Caki2 (cell line): ENCODE data around the gene CATSPERZ. TPM values are rescaled to one million over a fixed set of nuclear protein-coding genes. Genes with fewer than 3 reads are reported as not detected.

Experiments used
- DNase-seq: peaks from one replicate; pipeline ENCODE4 v3.0.0-alpha.2; 2015; ENCODE audit warnings: low read depth
- in situ Hi-C: cut with HindIII; loops from 2 replicates; pipeline ENCODE4 v1.10.0; 2016; ENCODE audit warnings: low sequenced_read_pairs, low pct_unique_long_range_greater_than_20kb, mixed read lengths
- total RNA-seq: library from RNA; depleted of rRNA; stranded (reverse); fragments of >200 nt; shearing (Covaris generic); gene quantifications from 2 replicates; pipeline ENCODE4 v1.2.3, GENCODE V29; 2014; ENCODE audit warnings: low replicate concordance

CATSPERZ gene
- total RNA-seq, 1 experiment from 2014 or later = not detected

DNA sequence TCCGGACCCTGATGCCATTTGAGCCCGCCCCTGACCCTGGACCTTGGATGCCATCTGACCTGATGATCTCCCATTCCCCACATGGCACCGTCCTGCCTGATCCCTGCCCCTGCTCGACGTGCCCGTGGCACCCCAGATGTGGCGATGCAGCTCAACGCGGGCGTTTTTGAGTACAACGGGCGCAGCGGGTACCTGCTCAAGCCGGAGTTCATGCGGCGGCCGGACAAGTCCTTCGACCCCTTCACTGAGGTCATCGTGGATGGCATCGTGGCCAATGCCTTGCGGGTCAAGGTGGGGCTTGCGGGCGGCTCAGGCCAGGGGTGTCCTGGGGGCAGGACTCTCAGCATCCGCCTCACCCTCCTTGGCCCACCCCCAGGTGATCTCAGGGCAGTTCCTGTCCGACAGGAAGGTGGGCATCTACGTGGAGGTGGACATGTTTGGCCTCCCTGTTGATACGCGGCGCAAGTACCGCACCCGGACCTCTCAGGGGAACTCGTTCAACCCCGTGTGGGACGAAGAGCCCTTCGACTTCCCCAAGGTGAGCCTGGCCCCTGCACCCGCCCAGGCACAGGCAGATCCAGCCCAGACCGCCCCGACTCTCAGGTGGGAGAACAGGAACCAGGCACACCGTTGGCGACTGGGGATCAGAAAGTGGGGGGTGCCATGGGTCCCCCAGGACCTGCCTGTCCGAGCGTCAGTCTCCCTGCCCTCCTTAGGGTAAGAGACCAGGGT, 37.7 kb upstream of the CATSPERZ start:
- DNase-seq = no peak
- in situ Hi-C loops = no loop called here

DNA sequence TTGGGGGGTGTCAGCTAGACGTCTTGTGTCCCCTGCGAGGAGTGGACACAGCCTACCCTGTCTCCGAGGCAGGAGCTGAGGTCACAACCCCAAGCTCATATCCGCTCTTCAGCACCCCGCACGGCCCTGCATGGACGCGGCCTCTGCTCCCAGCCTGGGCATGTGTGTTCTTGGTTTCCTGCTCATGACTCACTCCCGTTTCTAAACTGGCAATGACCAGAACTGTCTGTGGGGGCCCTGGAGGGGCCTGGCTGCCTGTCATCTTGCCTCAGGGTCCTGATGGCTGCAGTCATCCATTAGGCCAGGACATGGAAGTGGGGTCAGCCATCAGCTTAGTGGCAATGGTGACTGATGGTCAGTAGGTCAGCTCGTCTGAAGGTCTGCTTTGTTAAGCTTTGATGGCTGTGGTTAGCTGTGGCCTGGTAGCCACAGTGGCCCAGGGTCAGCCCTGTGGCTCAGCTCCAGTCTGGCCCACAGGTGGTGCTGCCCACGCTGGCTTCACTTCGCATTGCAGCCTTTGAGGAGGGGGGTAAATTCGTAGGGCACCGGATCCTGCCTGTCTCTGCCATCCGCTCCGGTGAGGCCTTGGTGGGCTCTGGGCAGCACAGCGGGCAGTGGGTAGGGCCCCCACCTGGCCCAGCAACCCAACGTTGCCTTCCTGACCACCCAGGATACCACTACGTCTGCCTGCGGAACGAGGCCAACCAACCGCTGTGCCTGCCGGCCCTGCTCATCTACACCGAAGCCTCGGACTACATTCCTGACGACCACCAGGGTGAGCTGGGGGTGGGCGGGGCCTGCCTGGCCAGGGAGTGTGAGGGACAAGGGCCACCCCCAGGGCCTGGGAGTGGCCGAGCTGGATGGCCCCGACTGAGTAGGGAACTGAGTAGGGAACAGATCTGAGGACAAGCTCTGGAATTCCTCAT, 36.9 kb upstream of the CATSPERZ start:
- no peak for DNase-seq
- in situ Hi-C loops = no loop called here

DNA sequence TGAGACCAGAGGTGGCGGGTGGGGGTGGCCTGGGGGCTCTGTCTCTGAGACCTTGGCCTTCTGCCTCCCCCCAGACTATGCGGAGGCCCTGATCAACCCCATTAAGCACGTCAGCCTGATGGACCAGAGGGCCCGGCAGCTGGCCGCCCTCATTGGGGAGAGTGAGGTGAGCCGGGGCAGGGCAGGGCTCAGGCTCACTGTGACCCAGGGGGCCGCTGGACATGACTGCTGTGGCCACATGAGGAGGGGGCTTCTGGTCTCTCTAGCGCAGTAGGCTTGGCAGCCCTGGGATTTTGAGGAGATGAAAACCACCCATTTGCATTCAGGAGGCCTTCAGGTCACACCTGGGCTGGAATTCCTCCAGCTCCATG, 36.2 kb upstream of the CATSPERZ start:
- in situ Hi-C loops = no loop called here

DNA sequence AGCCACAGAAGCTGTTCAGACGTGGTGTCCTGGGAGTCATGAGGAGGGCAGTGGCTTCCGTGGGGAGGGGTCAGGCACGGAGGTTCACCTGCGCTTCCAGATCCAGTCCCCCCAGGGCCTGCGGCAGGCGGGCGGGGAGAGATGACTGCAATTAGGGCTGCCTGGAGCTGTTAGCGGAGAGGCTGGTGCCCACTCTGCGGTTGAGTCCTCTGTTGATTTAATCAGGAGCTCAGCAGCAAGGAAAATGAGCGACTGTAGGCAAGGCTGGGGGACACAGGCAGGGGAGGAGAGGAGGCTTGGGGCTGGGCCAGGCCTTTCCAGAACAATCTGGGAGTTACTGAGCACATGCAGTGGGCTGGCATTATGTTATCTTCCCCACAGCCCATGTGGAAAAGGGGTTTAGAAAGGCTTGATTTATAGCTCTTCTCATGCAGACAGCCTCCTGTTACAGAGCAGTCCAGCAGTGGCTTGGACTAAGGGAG, 35.7 kb upstream of the CATSPERZ start:
- in situ Hi-C loops = no loop called here

More for the DNA sequence above, 36.2 kb upstream of the CATSPERZ start:
- no peak for DNase-seq

DNA sequence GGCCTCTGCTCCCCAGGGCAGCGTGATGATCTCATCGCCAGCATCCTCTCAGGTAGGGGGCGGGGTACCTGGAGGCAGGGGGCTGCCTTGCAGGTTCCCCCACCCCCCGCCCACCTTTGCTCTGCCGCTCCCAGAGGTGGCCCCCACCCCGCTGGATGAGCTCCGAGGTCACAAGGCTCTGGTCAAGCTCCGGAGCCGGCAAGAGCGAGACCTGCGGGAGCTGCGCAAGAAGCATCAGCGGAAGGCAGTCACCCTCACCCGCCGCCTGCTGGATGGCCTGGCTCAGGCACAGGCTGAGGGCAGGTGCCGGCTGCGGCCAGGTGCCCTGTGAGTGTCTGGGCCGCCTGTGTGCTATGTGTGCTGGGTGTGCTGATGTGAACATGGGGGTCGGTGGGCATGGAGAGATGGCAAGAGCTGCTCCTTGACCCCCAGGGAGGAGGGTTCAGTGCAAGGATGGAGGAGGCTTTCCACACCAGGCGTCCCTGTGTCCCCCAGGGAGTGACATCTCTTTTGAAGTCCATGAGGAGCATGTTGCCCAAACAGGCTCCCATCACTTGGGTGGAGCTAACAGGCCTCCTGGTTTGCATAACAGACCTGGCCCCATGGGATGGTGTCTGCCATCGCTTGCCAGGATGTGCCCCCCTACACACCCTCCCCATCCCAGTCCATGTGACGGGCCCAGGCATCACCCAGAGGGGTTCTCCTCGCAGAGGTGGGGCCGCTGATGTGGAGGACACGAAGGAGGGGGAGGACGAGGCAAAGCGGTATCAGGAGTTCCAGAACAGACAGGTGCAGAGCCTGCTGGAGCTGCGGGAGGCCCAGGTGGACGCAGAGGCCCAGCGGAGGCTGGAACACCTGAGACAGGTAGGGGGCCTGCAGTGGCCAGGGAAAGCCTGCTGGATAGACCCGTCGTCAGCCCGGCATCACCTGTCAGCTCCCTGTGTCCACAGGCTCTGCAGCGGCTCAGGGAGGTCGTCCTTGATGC, 34.7 kb upstream of the CATSPERZ start:
- no peak for DNase-seq
- in situ Hi-C loops = no loop called here

More for the DNA sequence above, 35.7 kb upstream of the CATSPERZ start:
- no peak for DNase-seq

DNA sequence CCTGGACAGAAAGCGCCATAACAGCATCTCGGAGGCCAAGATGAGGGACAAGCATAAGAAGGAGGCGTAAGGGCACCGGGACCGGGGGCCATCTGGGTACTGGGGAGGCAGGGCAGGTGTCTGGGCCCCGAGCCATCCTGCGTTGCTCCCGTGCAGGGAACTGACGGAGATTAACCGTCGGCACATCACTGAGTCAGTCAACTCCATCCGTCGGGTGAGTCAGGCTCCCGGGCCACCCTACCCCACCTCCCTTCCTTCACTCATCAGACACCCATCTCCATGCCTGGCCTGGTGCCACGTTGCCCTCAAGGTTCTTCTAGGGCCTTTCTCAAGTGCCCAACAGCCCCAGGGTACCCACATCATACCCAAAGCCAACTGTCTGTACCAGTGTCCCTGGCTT, 33.8 kb upstream of the CATSPERZ start:
- DNase-seq = no peak
- in situ Hi-C loops = no loop called here

DNA sequence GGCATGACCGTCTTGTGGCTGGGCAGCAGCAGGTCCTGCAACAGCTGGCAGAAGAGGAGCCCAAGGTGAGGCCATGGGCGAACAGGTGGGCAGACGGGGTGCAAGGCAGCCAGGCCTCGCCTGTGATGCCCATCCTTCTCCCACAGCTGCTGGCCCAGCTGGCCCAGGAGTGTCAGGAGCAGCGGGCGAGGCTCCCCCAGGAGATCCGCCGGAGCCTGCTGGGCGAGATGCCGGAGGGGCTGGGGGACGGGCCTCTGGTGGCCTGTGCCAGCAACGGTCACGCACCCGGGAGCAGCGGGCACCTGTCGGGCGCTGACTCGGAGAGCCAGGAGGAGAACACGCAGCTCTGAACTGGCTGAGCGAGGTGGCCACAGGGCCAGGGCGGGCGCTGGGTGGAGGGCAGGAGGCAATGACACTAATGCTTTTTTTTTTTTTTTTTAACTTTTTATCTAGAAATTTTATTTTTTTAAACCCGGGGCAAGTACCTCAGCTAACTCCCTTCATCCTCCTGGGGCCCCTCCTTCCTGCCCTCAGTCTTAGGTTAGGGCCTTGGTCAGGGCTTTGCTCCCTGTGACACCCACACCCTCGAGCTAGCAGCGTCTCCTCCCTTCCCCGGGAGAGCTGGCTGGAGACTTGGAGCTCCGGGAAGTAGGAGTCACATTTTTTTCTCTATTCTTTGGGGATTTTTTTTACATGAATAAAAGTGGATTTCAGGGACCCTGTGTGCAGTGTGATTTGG, 32.8 kb upstream of the CATSPERZ start:
- in situ Hi-C loops = no loop called here
- DNase-seq = no peak

DNA sequence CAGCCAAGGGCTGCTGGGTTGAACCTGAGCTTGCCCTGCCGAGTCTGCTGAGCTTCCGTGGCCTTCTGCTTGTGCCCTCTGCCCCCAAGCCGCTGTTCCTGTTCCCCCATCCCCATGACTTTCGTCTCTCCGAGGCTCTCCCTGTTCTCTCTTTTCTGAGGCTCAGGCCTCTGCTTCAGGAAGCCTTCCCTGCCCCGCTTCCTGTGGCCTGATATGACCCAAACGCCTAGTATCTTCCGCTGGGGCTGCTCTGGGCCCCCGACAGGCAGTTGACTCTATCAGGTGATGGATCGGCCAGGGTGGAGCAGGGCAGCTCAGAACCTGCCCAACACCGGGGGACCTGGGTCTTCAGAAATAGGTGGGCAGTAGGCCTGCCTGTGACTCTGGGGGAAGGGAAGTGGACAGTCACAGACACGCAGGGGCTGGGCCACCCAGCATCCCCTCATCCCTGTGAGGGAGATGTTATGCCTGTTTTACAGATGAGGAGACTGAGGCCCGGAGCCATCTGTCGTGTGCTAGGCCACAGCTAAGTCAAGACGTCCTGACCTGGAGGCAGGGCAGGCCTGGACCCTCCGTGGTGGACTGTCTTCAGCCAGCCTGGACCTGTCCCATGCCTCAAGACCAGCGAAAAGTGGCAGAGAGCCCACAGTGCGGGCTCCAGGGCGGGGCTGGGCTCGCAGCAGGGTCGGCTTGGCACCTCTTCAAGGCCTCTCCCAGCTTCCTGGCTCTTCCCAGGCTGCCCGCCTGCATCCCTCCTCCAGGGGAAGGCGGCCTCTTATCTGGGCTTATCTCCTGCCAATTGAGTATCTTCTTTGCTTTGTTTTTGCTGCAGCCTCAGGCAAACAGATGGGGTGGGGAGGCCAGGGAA, 31.9 kb upstream of the CATSPERZ start:
- peak; percentile 44 for DNase-seq
- in situ Hi-C loops = no loop called here

DNA sequence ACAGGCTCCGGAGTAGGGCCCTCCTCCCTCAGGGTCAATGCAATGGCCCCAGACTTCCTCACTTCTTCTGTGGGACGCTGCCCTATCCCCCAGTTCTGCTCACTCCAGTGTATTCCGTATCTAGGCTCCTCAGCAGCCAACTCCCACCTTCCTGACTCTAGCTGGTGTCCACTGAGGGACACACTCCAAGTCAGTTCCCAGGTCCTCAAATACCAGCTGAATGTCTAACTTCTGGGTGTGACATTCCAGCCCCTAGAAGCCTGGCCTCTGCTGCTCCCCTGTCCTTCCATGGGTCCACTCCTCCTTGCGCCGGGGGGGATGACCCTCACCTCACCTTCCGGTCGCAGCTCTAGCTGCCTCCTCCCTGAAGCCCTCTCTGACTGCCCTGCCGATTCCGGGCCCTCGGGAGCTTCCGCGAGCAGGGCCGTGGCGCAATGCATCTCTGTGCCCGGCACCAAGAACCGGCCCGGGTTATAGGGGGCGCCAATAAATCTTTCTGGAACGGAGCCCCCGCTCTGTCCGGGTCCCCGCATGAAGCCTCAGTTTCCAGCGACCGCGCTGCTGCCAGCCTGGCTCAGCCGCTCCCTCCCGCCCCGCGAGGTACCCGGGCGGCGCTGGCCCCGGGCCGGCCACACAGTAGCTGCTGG, 31.1 kb upstream of the CATSPERZ start:
- in situ Hi-C loops = no loop called here
- peak; percentile 50 for DNase-seq

DNA sequence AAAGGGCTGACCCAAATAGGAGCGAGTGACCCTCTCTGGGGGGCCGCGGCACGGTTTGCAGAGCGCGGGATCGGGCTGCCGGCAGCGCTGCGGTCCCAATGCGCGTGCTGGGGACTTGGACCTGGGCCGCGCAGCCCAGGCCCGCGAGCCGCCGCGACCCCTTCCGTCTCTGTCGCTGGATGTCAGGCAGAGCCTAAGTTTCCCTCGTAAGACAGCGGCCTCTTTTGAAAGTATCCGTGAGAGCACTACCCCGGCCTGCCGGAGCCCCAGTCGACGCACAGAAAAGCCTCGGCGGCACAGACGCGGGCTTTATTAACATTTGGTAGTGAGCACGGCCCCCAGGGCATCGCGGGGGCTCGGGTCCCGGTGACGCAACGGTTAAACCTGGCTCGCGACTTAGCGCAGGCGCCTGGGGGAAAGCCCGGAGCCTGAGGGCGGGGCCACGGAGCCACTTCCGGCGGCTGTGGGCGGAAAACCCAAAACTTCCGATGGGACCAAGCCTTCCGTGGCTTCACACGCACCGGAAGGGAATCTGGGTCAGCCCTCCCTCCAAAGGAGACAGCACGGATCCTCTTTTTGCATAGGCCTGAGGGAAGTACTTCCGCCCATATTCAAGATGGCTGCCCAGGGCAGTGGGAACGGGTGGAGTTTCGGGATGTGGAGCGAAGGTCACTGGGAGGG, 30.5 kb upstream of the CATSPERZ start:
- in situ Hi-C loops = no loop called here
- peak; percentile 99 for DNase-seq

DNA sequence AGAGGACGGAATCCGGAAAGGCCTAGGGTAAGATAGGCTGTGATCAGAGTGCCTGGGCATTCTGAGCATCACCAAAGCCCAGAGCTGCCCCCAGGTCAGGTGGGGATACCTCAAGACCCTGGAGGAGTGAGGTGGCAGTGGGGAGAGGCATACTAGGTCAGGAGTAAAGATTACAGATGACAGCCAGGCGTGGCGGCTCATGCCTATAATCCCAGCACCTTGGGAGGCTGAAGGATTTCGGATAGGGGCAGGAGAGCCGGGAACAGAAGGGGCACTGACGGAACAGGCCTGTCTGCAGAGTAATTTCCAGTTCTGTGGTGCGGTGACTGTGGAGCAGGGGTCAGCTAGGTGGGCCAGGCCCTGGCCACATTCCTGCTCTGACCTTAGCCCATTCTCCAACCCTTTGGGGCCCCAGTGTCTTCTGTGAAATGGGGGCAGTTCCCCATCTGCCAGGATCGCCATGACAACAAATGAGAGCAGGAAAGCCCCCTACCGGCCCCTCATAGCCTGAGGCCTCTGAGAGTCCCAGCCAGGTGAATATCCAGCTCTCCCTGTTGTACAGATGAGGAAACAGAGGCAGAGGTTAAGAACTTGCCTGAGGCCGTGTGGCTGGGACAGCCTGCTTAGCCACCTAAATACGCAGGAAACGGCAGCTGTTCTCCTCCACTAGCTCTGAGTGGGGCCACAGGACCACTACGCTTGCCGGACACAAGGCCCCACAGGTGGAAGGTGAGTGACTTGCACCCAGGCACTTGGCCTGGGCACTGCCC, 24.9 kb upstream of the CATSPERZ start:
- DNase-seq = no peak
- in situ Hi-C loops = no loop called here

DNA sequence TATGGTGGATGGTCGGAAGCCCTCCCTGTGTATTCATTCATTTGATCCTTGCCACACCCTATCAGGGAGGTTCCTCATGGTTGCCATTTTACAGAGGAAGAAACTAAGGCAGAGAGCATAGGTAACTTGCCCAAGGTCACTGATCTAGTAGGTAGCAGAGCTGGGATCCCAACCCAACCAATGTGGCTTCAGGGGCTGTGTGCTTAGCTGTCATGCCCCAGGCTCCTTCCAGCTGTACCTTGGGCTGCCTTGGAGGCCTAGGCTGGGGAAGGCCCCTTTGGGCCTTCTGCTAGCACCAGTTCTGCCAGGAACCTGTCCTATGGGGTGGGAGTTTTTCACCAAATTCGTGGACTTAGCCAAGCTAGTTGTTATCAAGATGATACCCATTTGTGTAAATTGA, 24.3 kb upstream of the CATSPERZ start:
- in situ Hi-C loops = no loop called here
- no peak for DNase-seq

DNA sequence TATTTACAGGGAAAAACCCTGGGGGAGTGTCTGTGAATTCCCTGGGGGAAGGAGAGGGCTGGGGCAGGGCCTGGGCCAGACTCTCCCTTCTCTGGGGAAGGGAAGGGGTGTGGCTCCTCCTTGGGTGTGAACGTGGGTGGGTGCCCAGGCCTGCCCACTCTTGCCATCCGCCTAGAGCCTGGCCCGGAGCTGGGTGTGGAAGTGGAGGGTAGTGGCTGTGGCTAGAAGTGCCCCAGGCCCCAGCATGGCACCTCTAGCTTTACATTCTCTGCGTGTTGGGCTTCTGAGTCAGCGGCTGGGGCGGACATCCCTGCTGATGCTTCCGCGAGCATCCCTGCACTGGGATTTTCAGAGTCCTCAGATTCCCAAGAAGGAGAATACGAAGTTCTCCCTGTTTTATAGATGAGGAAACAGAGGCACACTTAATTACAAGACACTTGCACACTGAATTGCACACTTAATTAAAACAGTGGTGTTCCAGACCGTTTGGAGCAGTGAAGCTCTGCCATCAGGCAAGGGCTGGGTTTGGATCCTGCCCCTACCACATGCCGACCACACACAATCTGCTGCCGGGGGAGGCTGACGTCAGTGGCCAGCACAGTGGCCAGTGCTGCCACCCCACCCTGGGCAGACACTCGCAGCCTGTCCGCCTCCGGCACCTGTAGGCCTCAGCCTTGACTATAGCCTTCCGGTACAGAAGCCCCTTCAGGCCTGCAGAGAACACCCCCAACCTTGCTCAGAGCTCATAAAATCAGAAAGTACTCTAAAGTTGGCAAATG, 23.3 kb upstream of the CATSPERZ start:
- DNase-seq = no peak
- in situ Hi-C loops = no loop called here

DNA sequence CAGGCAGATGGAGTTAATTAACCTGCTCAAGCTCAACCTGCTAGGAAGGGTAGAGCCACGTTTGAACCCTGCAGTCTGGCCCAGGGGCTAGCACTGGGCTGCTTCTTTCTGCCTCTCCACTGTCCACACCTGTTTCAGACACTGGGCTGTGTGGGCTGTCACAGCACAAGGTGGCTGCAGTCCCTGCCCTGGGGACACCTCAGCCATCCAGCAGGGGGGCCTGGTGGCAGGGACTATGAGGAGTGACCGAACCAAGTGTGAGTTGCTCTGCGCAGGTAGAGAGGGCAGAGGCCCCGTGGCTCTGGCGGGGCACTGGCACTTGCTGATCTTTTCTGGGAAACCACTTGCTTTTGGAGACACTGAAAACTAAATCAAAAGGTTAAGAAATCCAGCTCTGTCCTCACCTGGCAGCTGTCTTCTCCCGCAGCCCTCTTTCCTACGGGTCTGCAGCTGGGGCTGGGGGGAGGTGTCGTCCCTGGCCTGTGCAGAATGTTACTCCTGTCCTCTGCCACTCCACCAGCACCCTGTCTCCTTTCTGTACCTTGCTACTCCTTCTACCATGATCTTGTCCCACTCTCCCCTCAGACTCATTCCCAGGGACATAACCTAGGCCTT, 21.5 kb upstream of the CATSPERZ start:
- in situ Hi-C loops = no loop called here
- DNase-seq = no peak
